Body of pancreas (tissue), 4 donors: Measurements from ENCODE around the gene TMEM245.

ENCODE experiments used
- CTCF ChIP-seq, 7 experiments: fragments of 450-650 bp in 4 of 7; fragments of 200-600 bp in 3 of 7; sonication (generic) in 3 of 7; IDR thresholded peaks; one replicate each; pipeline ENCODE4 v1.5.1; 2016 to 2019; ENCODE audit warnings: antibody characterized with exemption in 7 of 7
- POLR2A ChIP-seq, 3 donors: fragments of 450-650 bp; IDR thresholded peaks; one replicate each; pipeline ENCODE4 v1.6.1; 2016; ENCODE audit warnings: antibody characterized with exemption in 3 of 3, mild to moderate bottlenecking in 2 of 3

- no peak for TF ChIP-seq CTCF (IDR thresholded peaks at IDR 0.05)
- TF ChIP-seq POLR2A (IDR thresholded peaks at IDR 0.05), result no peak
These were observed 41.7 kb upstream of the TMEM245 start for GRCh38 chr9:109161471-109161870.
